H7 (cell line): ENCODE results near the gene TXNDC16. TPM values are rescaled to one million over a fixed set of nuclear protein-coding genes. Genes with fewer than 3 reads are reported as not detected.
"Not testable (repeated sequence)": the region's sequence is repeated elsewhere in the genome, so short reads cannot be mapped to it uniquely, and the experiment has no call there.

ENCODE experiments used
- DNase-seq: peaks from one replicate; pipeline ENCODE4 v3.0.0; 2012
- H3K27me3 ChIP-seq: 2 replicates; pipeline ENCODE4 v1.6.0; 2011; ENCODE audit warnings: mild to moderate bottlenecking, low read length; ENCODE audit not compliant: control insufficient read depth, insufficient read depth
- H3K36me3 ChIP-seq: replicated peaks from 2 replicates; pipeline ENCODE4 v1.5.1; 2011; ENCODE audit warnings: low read length; ENCODE audit not compliant: control insufficient read depth, insufficient read depth
- H3K4me3 ChIP-seq: 2 replicates; pipeline ENCODE4 v1.5.1; 2011; ENCODE audit warnings: low read depth, mild to moderate bottlenecking, control low read depth, low read length, moderate library complexity; ENCODE audit not compliant: insufficient read depth
- total RNA-seq: library from RNA; depleted of rRNA; stranded (reverse); fragments of >200 nt; shearing (Covaris generic); gene quantifications from 2 replicates; pipeline ENCODE4 v1.2.3, GENCODE V29; 2014; rRNA removed

TXNDC16 gene, protein sequence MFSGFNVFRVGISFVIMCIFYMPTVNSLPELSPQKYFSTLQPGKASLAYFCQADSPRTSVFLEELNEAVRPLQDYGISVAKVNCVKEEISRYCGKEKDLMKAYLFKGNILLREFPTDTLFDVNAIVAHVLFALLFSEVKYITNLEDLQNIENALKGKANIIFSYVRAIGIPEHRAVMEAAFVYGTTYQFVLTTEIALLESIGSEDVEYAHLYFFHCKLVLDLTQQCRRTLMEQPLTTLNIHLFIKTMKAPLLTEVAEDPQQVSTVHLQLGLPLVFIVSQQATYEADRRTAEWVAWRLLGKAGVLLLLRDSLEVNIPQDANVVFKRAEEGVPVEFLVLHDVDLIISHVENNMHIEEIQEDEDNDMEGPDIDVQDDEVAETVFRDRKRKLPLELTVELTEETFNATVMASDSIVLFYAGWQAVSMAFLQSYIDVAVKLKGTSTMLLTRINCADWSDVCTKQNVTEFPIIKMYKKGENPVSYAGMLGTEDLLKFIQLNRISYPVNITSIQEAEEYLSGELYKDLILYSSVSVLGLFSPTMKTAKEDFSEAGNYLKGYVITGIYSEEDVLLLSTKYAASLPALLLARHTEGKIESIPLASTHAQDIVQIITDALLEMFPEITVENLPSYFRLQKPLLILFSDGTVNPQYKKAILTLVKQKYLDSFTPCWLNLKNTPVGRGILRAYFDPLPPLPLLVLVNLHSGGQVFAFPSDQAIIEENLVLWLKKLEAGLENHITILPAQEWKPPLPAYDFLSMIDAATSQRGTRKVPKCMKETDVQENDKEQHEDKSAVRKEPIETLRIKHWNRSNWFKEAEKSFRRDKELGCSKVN
- total RNA-seq, result 8.1 and 10.8 TPM in 2 replicates

DNA sequence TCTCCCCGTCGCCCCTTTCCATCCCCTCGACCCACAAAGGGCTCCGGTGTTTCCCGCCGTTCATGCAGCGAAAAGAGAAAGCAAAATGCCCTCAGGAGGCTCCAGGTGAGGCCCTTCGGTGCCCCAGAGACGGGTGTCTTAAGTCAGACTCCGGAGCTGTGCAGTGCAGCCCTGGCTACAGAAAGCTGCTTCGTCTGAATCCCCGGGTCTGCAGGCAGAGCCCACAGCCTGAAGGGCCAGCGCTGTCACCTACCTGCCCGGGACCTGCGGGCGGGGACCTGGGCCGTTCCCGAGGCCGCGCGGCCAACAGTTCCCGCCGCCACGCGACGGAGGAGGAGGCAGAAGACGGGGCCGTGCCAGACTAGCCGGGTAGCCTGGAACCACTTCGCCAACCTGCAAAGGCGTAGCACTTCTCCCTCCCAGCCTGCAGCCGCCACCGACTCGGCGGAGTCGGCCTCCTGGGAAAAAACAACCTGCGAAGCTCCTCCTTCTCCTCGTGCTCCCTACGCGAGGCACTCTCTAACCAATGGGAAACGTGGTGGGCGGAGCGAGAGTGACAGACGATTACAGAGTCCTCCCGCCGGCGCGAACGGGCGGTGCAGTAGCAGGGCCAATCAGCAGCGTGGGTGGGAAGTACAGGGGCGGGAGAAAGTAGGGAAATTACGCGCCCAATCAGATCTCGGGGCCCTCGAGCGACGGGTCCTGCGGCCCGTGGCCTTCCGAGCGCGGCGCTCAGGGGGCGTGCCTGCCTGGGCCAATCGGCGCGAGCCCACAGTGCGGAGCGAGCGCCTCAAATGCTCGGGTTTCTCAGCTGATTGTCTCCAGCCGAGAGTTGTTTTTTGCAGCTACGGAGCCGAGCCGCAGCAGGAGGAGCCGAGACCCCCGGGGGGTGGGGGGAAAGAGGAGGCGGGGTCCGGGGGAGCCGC, at the start of gene TXNDC16, which contains the start of gene GPR137C:
TSS of gene TXNDC16 (minus strand) at position 443 of the 926 bp plus-strand sequence. CDS start 8,948 bp downstream, outside the sequence.
TSS of gene GPR137C (plus strand) at position 774 of the 926 bp plus-strand sequence. CDS start 312 bp downstream, outside the sequence.
- Histone ChIP-seq H3K4me3 (peak within 1 kb of the TSS; percentile 72), H3K27me3 (peaks cover 12% of the 10 kb centered on the region), H3K36me3 (no peaks in the 10 kb centered on the region)
- DNase-seq, result peak; percentile 94

DNA sequence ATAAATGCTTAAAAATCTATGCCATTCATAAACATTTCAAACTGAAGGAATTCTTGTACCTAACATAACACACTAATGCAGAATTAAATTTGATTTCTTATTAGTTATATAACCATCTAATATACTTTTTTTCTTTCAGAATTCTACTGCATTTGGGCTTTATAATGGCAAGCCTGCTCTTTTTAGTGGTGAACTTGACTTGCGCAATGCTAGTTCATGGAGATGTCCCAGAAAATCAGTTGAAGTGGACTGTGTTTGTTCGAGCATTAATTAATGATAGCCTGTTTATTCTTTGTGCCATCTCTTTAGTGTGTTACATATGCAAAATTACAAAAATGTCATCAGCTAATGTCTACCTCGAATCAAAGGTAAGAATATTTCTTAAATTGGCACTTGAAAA, 47.7 kb upstream of the TXNDC16 start:
- Histone ChIP-seq H3K36me3 (no peaks in the 10 kb centered on the region), H3K4me3 (no peak overlapping the region), H3K27me3 (no peaks in the 10 kb centered on the region)
- DNase-seq, result no peak

DNA sequence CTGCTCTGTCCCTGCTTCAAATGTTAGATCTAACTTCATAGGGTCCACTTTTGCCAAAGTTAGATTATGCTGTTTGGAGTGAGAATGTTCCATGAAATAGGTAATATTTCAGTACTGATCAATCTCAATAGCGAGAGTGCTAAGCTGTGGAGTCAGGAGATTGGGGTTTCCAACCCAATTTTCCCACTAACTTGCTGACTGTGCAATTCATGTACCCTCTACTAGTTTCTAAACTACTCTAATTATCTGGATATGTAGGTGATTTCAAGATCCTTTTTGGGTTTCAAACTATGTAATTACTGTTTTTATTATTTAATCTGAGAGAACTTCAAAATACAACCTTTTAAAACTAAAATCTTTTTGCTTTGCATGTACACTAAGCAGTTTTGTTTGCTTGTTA, 46.3 kb upstream of the TXNDC16 start:
- H3K27me3 ChIP-seq, result no peaks in the 10 kb centered on the region
- no peak for DNase-seq
- H3K36me3 ChIP-seq, result no peaks in the 10 kb centered on the region
- H3K4me3 ChIP-seq, result no peak overlapping the region

DNA sequence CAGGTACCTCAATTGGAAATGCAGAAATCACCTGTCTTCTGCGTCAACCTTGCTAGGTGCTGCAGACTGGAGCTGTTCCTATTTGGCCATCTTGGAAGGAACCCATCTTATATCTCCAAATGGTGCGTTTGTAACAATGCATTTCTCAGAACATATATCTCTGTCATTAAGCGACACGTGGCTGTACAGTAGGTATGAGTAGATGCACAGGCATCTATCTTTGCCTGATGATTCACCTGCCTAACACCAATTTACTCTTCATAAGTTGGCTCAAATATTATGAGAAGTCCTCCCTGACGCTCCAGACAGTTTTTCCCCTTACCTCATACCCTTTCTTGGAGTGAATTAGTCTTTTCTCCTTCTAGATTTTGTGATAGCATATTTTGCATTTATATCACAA, 44.6 kb upstream of the TXNDC16 start:
- Histone ChIP-seq H3K27me3 (no peaks in the 10 kb centered on the region), H3K36me3 (no peaks in the 10 kb centered on the region), H3K4me3 (no peak overlapping the region)
- no peak for DNase-seq

DNA sequence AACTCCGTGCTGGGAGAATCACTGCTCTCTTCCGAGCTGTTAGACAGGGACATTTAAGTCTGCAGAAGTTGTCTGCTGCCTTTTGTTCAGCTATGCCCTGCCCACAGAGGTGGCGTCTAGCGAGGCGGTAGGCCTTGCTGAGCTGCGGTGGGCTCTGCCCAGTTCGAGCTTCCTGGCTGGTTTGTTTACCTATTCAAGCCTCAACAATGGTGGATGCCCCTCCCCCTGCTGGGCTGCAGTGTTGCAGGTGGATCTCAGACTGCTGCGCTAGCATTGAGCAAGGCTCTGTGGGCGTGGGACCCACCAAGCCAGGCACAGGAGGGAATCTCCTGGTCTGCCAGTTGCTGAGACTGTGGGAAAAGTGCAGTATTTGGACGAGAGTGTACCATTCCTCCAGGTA, 44.0 kb upstream of the TXNDC16 start:
- no peak for DNase-seq
- no peak overlapping the region for H3K4me3 ChIP-seq

DNA sequence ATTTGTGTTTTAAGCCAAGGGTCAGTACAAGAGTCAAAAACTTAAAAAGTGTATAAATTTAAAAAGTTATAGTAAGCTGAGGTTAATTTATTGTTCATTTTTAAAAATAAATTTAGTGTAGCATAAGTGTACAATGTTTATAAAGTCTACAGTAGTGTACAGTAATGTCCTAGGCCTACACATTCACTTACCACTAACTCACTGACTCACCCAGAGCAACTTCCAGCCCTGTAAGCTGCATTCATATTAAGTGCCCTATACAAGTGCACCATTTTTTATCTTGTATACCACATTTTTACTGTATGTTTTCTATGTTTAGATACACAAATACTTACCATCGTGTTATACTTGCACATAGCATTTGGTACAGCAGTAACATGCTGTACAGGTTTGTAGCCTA, 38.0 kb upstream of the TXNDC16 start:
- no peak overlapping the region for H3K4me3 ChIP-seq
- DNase-seq, result no peak
- no peaks in the 10 kb centered on the region for H3K27me3 ChIP-seq
- no peaks in the 10 kb centered on the region for H3K36me3 ChIP-seq

More for the DNA sequence above, 44.0 kb upstream of the TXNDC16 start:
- Histone ChIP-seq H3K27me3 (no peaks in the 10 kb centered on the region), H3K36me3 (no peaks in the 10 kb centered on the region)

DNA sequence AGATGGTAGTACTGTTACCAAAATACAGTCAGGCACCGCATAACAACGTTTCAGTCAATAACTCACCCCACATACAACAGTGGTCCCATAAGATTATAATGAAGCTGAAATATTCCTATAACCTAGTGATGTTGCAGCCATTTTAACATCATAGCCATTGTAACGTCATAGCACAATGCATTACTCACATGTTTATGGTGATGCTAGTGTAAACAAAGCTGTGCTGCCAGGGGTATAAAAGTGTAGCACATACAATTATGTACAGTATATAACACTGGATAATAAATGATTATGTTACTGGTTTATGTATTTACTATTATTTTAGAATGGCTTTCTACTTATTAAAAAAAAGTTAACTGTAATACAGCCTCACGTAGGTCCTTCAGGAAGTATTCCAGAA, 37.3 kb upstream of the TXNDC16 start:
- Histone ChIP-seq H3K36me3 (no peaks in the 10 kb centered on the region), H3K4me3 (no peak overlapping the region), H3K27me3 (no peaks in the 10 kb centered on the region)
- DNase-seq, result no peak

DNA sequence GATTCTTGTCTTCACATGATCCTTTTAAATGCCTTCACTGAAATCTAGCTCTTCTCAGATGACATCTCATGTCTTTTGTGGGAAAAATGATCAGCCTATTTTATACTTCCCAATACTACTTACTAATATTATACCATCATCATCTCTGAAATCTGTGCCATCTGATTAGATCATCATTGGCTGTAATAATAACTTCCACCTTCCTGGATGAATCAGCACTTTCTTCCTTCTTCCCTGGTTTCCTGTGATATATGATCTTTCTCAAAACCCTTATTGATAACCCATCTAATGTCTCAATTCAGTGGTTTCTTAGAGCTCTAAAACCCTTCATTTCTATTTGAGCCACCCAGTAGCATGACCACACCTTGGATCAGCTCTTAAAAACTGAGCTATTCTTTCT, 31.2 kb upstream of the TXNDC16 start:
- no peaks in the 10 kb centered on the region; the same call in 1 of the 2 replicates for H3K27me3 ChIP-seq
- no peak overlapping the region for H3K4me3 ChIP-seq
- no peaks in the 10 kb centered on the region for H3K36me3 ChIP-seq
- DNase-seq, result no peak

DNA sequence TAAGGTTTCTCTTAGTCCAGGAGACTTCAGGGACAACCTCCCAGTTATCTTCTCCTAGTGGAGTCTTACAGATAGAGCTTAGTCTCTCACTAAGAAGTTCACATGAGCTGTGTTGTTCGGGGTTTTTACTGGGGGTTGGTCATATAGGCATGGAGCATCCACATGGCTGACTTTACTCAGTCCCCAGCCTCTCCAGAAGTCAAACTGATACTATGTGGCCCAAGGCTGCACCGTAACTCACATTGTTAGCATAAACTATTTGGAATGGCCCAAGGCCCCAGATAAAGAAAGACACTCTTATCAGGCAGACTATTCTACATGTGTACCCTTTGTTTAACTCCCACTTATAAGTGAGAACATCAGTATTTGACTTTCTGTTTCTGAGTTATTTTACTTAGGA, 23.6 kb upstream of the TXNDC16 start:
- DNase-seq, result no peak
- Histone ChIP-seq H3K4me3 (no peak overlapping the region), H3K27me3 (no peaks in the 10 kb centered on the region), H3K36me3 (no peaks in the 10 kb centered on the region)

DNA sequence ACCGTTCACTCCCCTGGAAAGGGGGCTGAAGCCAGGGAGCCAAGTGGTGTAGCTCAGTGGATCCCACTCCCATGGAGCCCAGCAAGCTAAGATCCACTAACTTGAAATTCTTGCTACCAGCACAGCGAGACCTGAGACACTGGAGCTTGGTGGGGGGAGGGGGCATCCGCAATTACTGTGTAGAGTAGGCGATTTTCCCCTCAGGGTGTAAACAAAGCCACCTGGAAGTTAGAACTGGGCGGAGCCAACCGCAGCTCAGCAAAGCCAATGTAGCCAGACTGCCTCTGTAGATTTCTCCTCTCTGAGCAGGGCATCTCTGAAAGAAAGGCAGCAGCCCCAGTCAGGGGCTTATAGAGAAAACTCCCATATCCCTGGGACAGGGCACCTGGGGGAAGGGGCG, 16.1 kb upstream of the TXNDC16 start:
- not testable (repeated sequence) for H3K27me3 ChIP-seq, H3K4me3 ChIP-seq, DNase-seq, H3K36me3 ChIP-seq

DNA sequence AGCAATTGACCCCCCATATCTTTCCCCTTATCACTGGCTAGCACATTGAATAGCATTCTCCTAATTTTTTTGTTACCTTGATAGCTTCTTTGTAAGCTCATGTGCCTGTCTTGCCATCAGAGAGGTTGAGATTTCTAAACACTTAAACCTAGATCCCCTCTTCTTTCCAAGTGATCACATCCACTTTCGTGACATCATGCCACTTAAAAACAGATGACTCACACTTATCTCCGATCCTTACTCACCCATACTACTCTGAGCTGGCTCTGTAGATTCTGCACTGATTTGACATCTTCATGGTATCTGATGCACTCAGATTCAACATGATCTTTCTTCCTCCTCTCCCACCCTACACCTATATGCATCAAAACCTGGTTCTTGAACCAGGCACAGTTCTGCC, 10.8 kb upstream of the TXNDC16 start:
- H3K36me3 ChIP-seq, result no peaks in the 10 kb centered on the region
- DNase-seq, result no peak
- H3K4me3 ChIP-seq, result no peak overlapping the region
- H3K27me3 ChIP-seq, result no peaks in the 10 kb centered on the region

DNA sequence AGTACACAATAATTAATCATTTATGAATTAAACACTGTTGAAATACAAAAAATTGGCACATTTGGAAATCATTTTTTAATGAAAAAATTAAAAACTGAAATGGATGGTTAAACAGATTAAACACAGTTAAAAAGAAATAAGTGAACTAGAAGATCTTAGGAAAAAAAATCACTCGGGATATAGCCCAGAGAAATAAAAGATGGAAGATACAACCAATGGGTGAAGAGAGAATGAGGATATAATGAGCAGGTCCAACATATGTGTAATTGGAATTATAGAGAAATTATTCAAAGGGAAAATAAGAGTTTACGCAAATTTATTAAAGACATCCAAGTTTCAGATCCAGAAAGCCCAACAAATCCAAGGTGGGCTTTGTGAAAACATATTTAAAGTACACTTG, 6.4 kb upstream of the TXNDC16 start:
- Histone ChIP-seq H3K36me3 (no peaks in the 10 kb centered on the region), H3K27me3 (peaks cover 7% of the 10 kb centered on the region), H3K4me3 (no peak overlapping the region)
- DNase-seq, result no peak

DNA sequence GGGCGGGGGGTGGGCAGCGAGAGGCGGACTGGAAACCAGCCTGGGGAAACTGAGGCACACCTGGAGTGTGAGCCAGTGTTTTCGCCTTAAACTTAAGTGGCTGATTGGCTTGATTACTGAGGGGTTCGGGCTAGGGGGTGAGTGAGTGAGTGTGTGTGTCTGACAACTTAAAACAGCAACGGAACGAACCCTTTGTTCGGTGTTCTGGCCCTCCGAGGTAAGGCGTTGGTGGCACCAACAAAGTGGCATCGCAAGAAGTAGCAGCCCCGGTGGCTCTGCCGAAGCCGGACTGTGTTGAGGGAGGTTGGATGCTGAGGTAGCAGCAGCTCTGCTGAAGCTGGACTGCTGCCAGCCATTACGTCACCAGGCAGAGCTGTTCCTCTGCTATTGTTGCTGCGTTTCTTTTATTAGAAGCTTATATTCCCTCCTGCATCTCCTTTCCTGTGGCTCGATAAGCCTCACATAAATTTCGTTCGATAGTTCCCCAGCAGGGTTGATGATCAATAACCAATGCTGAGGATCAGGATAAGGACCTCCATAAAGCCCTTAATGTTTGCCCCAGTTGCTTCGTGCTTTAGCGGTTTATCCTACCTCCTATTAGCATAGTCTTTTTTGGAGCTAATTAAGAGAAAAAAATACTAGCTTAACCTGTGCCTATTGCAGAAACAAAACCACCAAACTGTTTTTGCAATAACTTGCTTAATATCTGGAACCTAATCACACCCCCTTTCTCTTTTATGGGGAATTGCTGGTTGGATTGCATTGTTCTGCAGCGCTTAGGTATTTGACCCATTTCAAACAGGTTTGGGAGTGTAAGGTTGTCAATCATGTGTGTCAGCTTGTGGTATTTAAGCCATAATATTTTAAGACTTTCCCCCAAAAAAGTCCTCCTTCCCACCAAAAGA, 1.6 kb upstream of the TXNDC16 start:
- H3K4me3 ChIP-seq, result peak overlapping the region; percentile 72
- no peaks in the 10 kb centered on the region for H3K36me3 ChIP-seq
- peak; percentile 27 for DNase-seq
- peaks cover 12% of the 10 kb centered on the region for H3K27me3 ChIP-seq
